IPS-NIHi11 (cell line): ENCODE results near the gene WNT9B.
A peak's percentile ranks its signal among the peaks of the same experiment; 100 is the strongest.
"Not testable (repeated sequence)": the region's sequence is repeated elsewhere in the genome, so short reads cannot be mapped to it uniquely, and the experiment has no call there.

Experiments used
- DNase-seq: peaks from one replicate; pipeline ENCODE4 v3.0.0; 2012; ENCODE audit warnings: mixed read lengths, low spot score

Gene WNT9B

DNA sequence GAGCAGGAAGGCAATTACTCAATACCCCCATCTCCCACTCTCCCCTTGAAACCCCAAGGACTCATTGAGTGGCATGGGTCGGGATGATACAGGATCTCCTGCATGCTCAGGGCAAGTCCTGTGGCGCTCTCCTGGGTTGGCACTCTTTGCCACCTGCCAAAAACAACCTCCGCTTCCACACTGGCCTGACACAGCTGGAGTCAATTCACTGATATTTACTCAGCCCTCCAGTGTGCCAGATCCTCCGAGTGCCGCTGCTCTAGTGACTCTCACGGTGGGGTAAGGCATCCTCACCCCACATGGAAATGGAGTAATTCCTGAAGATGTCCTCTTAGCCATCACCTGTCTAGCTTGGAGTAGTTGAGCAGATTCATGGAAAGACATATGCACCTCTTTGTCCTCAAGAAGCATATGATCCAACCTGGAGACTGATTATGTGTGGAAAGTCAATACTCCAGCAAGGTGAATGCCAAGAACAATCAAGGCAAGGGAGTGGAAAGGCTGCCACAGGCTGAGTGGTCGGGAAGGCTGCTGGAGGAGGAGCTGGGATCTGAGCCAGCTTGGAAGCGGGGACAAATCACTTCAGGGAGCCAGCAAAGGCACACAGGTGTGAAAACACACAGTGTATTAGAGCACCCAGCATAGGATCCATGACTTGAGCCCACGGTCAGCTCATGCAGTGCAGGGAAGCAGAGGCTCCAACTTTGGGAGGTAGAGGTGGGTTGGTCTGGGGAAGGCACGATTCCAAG, 59.0 kb downstream of the WNT9B start:
- DNase-seq: no peak

DNA sequence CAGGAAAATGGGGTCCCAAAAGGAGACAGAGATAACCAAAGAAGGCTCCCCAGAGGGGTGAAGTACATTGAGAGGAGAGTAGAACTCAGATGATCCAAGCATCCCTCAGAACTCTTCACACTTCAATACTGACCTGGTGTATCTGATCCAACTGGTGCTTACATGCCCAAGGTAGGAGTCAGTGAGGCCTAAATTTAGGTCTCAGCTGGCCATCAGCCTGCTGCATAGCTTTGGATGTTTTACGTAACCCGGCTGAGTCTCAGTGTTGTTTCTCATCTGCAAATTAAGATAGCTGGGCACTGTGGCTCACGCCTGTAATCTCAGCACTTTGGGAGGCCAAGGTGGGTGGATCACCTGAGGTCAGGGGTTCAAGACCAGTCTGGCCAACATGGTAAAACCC, 59.9 kb downstream of the WNT9B start:
- no peak for DNase-seq

DNA sequence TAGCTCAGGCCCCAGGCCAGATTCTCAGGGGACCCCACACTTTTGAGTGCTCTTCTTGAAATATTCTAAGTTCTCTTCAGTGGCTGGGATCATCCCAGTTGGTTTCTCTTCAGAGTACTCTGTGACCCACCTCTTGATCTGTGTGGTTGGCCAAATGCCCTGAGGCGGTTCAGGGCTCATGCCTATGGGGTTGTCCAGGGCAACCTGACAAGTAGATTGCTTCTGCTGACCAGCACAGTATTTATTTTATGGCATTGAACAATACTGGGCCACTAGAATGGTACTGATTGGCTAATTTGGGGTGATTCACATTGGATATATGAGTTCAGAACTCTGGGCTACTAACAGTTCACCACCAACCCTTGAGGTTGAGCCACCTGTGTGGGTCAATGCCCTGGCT, 64.2 kb downstream of the WNT9B start:
- no peak for DNase-seq

DNA sequence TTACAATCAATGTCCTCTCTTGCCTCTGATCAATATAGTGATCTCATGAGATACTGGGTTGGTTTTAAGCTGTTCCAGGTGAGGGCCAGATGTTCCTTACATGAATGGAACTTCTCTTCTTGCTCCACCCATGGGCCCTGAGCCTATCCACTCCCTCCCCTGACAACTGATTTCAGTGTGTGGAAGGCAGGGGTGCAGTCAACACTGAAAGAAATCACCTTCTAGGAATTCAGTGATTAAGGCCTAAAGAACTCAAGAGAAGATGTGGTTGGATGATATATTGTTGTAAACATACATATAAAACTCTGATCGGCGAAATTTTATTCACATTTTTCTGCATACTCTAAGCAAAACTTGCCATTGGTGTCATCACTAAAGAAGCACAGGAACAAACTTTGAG, 64.8 kb downstream of the WNT9B start:
- DNase-seq: no peak

DNA sequence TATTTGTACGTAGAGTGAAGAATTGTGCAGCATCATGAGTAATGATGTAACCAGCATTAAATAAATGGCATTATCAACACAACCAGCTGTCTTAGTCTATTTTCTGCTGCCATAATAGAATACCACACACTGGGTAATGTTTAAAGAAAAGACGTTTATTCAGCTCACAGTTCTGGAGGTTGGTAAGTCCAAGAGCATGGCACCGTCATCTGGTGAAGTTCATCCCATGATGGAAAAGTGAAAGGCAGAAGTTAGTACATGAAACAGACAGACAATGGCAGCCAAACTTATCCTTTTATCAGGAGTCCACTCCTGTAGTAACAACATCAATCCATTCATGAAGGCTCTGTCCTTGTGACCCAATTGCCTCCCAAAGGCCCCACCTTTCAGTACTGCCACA, 65.2 kb downstream of the WNT9B start:
- DNase-seq: no peak

DNA sequence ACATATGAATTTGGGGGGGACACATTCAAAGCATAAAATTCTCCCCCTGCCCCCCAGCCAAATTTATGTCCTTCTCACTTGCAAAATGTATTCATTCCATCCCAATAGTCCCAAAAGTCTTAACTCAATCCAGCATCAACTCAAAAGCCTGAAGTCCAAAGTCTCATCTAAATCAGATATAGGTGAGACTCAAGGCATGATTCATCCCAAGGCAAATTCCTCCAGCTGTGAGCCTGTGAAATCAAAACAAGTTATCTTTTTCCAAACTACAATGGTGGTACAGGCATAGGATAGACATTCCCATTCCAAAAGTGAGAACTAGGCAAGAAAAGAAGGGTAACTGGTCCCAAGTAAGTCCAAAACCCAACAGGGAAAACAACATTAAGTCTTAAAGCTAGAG, 65.7 kb downstream of the WNT9B start:
- DNase-seq: no peak

DNA sequence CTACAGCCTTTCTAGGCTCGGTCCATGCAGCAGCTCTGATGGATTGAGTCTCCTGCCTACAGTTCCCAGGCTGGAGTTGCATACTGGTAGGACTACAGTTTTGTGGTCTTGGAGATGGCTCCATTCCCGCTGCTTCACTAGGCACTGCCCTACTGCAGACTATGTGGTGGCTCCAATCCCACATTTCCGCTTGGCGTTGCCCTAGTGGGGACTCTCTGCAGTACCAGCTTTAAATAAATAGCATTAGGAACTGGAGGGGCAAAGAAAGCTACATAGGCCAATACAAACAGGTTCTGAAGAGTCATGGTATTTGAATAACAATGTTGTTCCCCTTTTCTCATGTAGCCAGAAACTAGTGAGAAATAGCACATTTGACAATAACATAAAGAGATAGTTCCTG, 66.1 kb downstream of the WNT9B start:
- no peak for DNase-seq

DNA sequence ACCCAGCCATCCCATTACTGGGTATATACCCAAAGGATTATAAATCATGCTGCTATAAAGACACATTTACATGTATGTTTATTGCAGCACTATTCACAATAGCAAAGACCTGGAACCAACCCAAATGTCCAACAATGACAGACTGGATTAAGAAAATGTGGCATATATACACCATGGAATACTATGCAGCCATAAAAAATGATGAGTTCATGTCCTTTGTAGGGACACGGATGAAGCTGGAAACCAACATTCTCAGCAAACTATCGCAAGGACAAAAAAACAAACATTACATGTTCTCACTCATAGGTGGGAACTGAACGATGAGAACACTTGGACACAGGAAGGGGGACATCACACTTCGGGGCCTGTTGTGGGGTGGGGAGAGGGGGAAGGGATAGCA, 70.6 kb downstream of the WNT9B start:
- DNase-seq: not testable (repeated sequence)

DNA sequence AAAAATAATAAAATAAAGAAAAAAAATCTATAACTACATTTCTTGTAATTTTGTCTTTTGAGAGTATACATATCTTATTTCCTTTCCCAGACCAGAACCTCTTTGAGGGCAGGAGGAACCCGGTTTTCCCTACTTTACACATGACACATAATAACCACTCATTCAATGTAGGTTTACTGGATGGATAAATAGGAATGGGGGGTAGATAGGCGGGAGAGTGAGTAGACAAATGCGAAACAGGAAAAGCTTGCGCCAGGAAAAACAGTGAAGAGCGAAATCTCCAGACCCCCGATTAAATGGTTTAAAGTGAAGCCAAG, 71.1 kb downstream of the WNT9B start:
- DNase-seq: no peak

DNA sequence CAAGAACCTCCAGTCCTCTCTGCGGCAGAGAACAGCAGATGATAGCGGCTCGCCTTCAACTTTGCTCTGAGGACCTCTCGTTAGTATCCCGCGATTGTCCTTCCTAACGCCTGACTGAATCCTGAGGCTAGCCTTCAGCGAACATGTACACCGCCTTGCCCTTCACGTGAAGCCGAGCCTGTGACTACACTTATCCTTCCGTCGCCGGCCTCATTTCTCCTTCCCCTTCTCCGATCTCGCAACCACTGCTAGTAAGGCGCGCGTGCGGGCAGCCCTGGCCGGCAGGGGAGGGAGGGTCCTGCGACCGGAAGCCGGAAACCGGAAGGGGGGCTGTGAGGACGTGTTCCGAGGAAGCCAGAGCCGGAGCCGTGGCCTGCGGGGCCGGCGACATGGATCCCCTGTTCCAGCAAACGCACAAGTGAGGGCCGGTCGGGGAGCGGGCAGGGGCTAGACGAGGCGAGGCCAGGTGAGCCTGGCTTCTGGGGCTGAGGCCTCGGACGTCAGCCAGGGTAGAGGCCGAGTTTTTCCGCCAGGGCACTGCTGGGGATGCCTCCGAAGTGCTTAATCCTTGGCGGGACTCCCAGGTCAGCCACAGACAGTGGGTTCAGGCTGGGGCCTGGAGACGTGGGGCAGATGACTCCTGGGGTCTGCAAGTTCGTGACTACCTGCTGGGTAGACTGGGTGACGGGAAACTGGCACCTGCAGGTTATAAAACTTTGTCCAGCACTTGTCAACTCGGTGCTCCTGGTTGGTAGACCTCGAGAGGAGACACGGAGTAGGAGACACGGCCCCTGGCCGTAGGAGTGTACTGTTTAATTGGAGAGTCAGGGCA, 71.6 kb downstream of the WNT9B start, which contains the start of gene GOSR2:
GOSR2 (plus strand) TSS at position 357 of the 832 bp plus-strand sequence; CDS start at position 390, 33 bp downstream.
- DNase-seq: peak; percentile 95

DNA sequence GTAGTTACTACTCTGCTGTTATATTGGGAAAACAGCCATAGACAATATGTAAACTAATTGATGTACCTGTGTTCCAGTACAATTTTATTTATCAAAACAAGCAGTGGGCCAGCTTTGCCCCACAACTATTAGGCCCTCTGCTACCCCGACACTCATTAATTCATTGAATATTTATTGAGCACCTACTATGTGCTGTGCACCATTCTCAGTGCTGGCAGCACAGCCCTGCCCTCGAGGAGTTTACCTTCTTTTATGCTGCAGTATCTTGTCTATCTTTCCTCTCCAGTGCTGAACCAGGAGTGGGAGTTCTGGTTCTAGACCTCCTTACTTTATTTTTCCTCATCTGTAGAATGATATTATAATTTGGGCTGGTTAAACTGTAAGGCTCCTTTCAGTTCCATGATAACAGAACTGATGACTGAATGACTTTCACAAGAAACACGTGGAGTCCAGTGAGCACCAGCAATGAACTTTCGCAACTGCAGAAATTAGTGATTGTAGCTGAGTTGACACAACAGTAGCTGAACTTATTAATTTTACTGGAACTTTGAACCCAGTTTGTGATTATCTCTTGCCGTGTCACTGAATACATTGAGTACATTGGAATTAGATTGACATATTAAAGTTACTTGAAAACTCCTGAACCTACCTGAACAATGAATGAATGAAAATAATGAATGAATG, 73.9 kb downstream of the WNT9B start:
- no peak for DNase-seq

DNA sequence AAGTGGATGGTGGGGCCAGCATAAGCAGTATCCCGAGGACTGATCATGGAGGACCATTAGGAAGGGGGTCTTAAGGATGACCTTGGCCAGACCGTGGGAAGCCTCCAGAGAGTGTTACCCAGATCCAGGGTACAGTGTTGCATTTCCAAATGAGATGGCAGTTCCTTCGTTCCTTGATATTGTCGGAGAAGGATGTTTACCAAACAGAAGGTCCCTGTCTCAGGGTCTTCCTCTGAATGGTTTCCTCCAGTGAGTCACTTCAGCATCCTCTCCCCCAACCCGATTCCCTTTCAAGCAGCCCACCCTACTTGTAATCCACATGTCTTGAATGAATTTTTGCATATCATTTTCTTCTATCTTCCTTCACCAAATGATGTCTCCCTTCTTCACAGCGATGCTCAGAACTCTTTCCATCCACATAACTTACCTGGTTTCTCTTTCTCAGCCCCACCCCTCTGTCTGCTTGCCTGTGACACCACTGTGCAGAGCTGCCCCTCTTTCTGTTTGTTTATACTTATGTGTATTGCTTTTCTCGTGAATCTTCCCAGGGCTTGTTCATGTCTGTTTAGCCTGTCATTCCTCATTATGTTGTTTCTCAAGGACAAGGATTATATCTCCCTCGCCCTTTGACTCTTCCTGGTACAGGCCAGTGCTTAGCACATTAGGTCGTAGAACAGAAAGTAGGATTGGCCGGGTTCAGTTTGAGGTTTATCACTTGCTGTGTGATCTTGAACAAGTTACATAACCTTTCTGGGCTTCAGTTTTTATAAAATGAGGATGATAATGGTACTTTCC, 77.3 kb downstream of the WNT9B start:
- no peak for DNase-seq

DNA sequence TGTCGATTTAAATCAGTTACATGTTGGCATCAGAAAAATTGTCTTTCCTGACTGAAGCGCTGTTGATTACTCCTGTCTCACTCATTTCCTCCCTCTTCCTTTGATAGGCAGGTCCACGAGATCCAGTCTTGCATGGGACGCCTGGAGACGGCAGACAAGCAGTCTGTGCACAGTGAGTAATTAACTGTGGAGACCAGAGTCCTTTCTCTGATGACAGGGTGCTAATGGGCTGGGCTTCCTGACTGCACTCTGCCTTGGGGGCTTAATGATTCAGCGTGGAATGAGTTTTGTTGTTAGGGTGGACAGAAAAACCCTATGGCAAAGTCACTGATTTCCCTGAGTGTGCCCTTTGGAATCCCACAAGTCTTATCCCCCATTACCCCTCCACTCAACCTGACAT, 78.0 kb downstream of the WNT9B start:
- DNase-seq: no peak

DNA sequence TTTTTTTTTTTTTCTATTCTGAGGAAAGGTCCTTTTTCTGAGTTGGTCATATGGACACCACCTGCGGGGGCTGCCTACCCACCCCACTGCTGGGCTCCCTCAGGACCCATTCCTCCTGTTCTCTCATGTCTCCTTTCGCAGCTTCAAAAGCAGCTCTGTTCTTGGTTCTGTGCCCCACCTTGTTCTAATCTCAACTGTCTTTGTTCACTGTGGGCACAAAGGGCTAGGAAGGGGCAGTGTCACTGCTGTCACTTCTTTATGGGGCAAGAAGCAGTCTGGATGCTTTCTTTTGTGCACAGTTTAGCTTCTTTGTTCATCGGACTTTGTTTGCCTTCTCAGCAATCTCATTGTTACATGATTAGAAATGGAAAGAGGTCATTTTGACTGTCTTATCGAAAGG, 78.7 kb downstream of the WNT9B start:
- no peak for DNase-seq

DNA sequence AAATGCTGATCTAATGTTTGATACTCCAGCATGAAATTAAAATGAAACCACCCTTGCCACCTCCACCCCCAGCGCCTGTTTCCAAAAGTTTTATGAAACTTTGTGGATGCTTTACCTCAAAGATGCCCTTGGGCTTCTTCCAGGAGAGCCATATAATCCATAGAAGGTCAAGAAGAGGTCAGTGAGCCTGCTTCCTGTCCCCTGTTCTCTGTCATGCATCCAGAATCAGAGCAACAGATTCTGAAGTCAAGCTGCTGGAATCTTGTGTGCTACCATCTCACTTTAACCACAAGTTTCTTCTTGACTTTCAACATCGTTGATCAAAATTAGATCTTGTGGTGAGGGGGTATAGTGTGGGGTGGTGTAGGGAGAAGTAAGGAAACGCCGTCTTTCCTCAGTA, 80.2 kb downstream of the WNT9B start:
- no peak for DNase-seq

DNA sequence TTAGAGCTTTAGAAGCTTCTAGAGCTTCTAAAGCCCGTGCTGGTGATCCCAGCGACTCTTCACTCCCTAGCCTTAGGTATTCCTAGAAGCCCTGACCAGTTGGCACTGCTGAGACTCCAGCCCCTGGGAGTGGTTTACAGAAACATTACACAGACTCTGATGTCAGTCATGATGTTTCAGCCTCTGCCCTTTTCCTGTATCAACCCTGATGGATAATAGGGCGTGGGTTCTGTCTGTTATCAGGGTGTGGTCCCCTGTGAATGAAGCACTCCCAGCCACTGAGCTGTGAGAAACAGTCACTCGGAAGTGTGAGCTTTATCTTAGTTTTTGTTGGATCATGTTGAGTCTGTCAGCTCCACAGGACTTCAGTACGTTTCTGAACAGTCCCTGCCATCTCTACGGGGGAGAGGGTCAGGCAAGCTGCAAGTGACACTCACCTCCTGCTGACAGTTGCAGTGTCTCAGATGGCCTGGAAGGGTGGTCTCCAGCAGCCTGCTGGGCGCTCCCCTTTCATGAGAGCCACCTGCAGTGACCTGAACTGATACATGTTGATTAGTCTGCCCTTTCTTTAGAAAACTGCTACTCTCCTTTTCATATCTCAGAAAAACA, 84.4 kb downstream of the WNT9B start:
- DNase-seq: no peak
